Stomach (tissue), 9 donors: ENCODE results near the gene NAA35. TPM values are rescaled to one million over a fixed set of nuclear protein-coding genes. Genes with fewer than 3 reads are reported as not detected.
"Not testable (repeated sequence)": the region's sequence is repeated elsewhere in the genome, so short reads cannot be mapped to it uniquely, and the experiment has no call there.

ENCODE experiments used
- DNase-seq, 2 donors: peaks; one replicate each; pipeline versions ENCODE4 v3.0.0 to v3.0.0-alpha.2; 2013 to 2019
- H3K27ac ChIP-seq, 5 donors: fragments of 200-600 bp in 4 of 5; sonication (generic) in 4 of 5; one replicate each; pipeline ENCODE4 v1.5.1; 2013 to 2019; ENCODE audit warnings: mild to moderate bottlenecking in 1 of 5, moderate library complexity in 1 of 5
- H3K27me3 ChIP-seq, 3 donors: fragments of 200-600 bp; sonication (generic); one replicate each; pipeline ENCODE4 v1.5.1; 2017 to 2019; ENCODE audit warnings: mixed run types in 1 of 3
- H3K36me3 ChIP-seq, 4 donors: fragments of 200-600 bp; sonication (generic); 1 replicate in 3 of 4; 2 replicates in 1 of 4; pipeline ENCODE4 v1.5.1; 2016 to 2019
- H3K4me1 ChIP-seq, 4 donors: fragments of 200-600 bp; sonication (generic); one replicate each; pipeline ENCODE4 v1.5.1; 2016 to 2019
- H3K4me3 ChIP-seq, 4 donors: fragments of 200-600 bp; sonication (generic) in 3 of 4; one replicate each; pipeline ENCODE4 v1.5.1; 2016 to 2019; ENCODE audit warnings: mild to moderate bottlenecking in 1 of 4
- H3K9me3 ChIP-seq, 4 donors: fragments of 200-600 bp; sonication (generic); one replicate each; pipeline ENCODE4 v1.5.1; 2016 to 2019
- CTCF ChIP-seq, 7 experiments: fragments of 450-650 bp in 4 of 7; fragments of 200-600 bp in 3 of 7; sonication (generic) in 3 of 7; IDR thresholded peaks; one replicate each; pipeline ENCODE4 v1.5.1; 2016 to 2019; ENCODE audit warnings: antibody characterized with exemption in 7 of 7, control low read depth in 2 of 7, mild to moderate bottlenecking in 1 of 7
- EP300 ChIP-seq: sonication (generic); formaldehyde crosslinking; IDR thresholded peaks from one replicate; pipeline ENCODE4 v1.6.1; 2017; ENCODE audit warnings: antibody characterized with exemption
- POLR2A ChIP-seq, 4 donors: fragments of 450-650 bp; IDR thresholded peaks; one replicate each; pipeline ENCODE4 v1.6.1; 2016; ENCODE audit warnings: antibody characterized with exemption in 4 of 4, control low read depth in 2 of 4, mild to moderate bottlenecking in 1 of 4, moderate library complexity in 1 of 4
- POLR2AphosphoS5 ChIP-seq, 3 donors: sonication (generic); formaldehyde crosslinking; IDR thresholded peaks; one replicate each; pipeline ENCODE4 v1.6.1; 2016; ENCODE audit warnings: antibody characterized with exemption in 3 of 3
- WGBS, 5 donors: extraction: QIAGEN DNeasy Blood & Tissue Kit in 3 of 5; methylation state at CpG; one replicate each; pipeline versions ENCODE4 v1.1.5 to v1.1.7; 2013 to 2018; 5-methylcytosine and 5-hydroxymethylcytosine counted together
- intact Hi-C: fragments of 100-400 bp; cut with DNase I; formaldehyde crosslinking; loops from one replicate; pipeline ENCODE4 v1.15.1; 2023; ENCODE audit warnings: low total_unique reads
- polyA plus RNA-seq, 3 donors: library from polyadenylated mRNA; stranded (reverse); fragments of 200-250 nt; gene quantifications; one replicate each; pipeline ENCODE4 v1.2.3, GENCODE V29; 2013
- total RNA-seq, 5 donors: library from RNA; depleted of rRNA; stranded (reverse); fragments of >200 nt; gene quantifications; one replicate each; pipeline versions ENCODE4 v1.1.0 to v1.2.3, GENCODE V29; 2014 to 2016
- donor health status: healthy with polysubstance abuse.
- donor health status: Bipolar disorder and iron deficiency.
- donor health status: healthy.

Gene NAA35
- total and polyA plus RNA-seq, 8 donors: 6.0 to 67.0 (median 10.4) TPM

- Histone ChIP-seq H3K36me3 (peaks cover 5 to 93% (median 80%) of the 10 kb centered on the region in 4 donors), H3K4me3 (no peak overlapping the region), H3K27ac (no peak overlapping the region), H3K27me3 (no peaks in the 10 kb centered on the region), H3K4me1 (no peaks in the 10 kb centered on the region), H3K9me3 (no peaks in the 10 kb centered on the region)
- TF ChIP-seq CTCF (IDR thresholded peaks at IDR 0.05) (no peak), POLR2A (IDR thresholded peaks at IDR 0.05) (no peak), POLR2AphosphoS5 (IDR thresholded peaks at IDR 0.05) (no peak), EP300 (no peak)
- intact Hi-C loops: no loop called here
- 58 to 88% (median 84%) methylated on average over 1 of the region's 1 CpG for WGBS, 5 donors
- DNase-seq: no peak
These were observed 32.3 kb downstream of the NAA35 start for GRCh38 chr9:85973238-85973637.

- H3K4me1 ChIP-seq, H3K27ac ChIP-seq, H3K4me3 ChIP-seq, H3K27me3 ChIP-seq, DNase-seq, H3K9me3 ChIP-seq, intact Hi-C loops: not testable (repeated sequence)
- WGBS, 5 donors: 85 to 93% (median 88%) methylated on average over 5 of the region's 5 CpGs
- peaks cover 7 to 93% (median 81%) of the 10 kb centered on the region in 4 donors for H3K36me3 ChIP-seq
These were observed 33.2 kb downstream of the NAA35 start for GRCh38 chr9:85974055-85974547.

GRCh38 chr9:85978496-85978895 lies 37.5 kb downstream of the NAA35 start:
- no peaks in the 10 kb centered on the region for H3K4me1 ChIP-seq
- no peak overlapping the region for H3K27ac ChIP-seq
- no peak overlapping the region for H3K4me3 ChIP-seq
- H3K36me3 ChIP-seq: peaks cover 18 to 95% (median 84%) of the 10 kb centered on the region in 4 donors
- no peak for TF ChIP-seq EP300
- no peak for TF ChIP-seq CTCF (IDR thresholded peaks at IDR 0.05)
- TF ChIP-seq POLR2AphosphoS5 (IDR thresholded peaks at IDR 0.05): no peak
- no peak for TF ChIP-seq POLR2A (IDR thresholded peaks at IDR 0.05)
- no peaks in the 10 kb centered on the region for H3K9me3 ChIP-seq
- WGBS, 5 donors: 79 to 84% (median 81%) methylated on average over 4 of the region's 4 CpGs
- no peaks in the 10 kb centered on the region for H3K27me3 ChIP-seq
- DNase-seq: peak in 1 of 2 donors; percentile 33
- intact Hi-C loops: no loop called here

DNA sequence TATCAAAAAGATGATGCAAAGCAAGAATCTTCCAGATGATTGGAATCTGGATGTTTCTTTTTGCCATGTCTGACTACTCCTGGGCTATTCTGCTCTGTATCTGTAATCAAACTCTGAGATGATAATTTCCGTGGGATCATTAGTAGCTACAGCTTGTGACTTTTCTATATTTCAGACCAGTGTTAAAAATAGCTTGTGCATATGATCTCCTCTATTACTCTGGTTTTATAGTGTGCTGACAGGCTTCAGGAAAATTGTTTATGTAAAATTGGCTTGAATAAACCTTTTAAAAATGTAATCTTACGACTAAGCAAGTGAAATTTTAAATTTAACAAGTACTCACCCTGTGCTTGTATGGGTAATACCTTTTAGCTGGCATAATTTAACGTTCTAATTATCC lies 40.4 kb downstream of the NAA35 start:
- TF ChIP-seq POLR2AphosphoS5 (IDR thresholded peaks at IDR 0.05): no peak
- TF ChIP-seq POLR2A (IDR thresholded peaks at IDR 0.05): no peak
- TF ChIP-seq CTCF (IDR thresholded peaks at IDR 0.05): no peak
- no peak for TF ChIP-seq EP300
- Histone ChIP-seq H3K9me3 (no peaks in the 10 kb centered on the region), H3K27me3 (no peaks in the 10 kb centered on the region), H3K27ac (no peak overlapping the region), H3K4me1 (no peaks in the 10 kb centered on the region), H3K36me3 (peaks cover 14 to 90% (median 79%) of the 10 kb centered on the region in 4 donors), H3K4me3 (no peak overlapping the region)
- DNase-seq: no peak
- intact Hi-C loops: no loop called here
- 81 to 87% (median 81%) methylated on average over 3 of the region's 3 CpGs for WGBS, 5 donors

DNA sequence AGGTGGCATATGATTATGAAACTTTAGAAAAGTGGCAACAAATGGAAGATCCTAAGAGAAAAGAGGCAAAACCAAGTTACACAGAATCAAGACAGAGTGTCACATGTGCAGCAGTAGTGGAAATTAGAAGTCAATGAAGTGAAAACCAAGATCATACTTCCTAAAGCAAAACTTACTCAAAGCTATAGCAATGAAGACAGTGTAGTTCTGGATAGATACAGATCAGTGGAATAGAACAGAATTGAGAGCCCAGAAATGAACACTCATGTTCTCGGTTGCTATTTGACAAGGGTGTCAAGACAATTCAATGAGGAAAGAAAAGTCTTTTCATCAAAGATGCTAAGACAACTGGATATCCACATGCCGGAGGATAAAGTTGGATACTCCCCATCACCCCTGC lies 43.5 kb downstream of the NAA35 start:
- no peak for DNase-seq
- Histone ChIP-seq H3K4me3 (no peak overlapping the region), H3K9me3 (no peaks in the 10 kb centered on the region), H3K4me1 (no peaks in the 10 kb centered on the region), H3K27me3 (no peaks in the 10 kb centered on the region), H3K27ac (no peak overlapping the region), H3K36me3 (peaks cover 7 to 77% (median 61%) of the 10 kb centered on the region in 4 donors)
- TF ChIP-seq EP300: no peak
- no peak for TF ChIP-seq POLR2A (IDR thresholded peaks at IDR 0.05)
- TF ChIP-seq POLR2AphosphoS5 (IDR thresholded peaks at IDR 0.05): no peak
- TF ChIP-seq CTCF (IDR thresholded peaks at IDR 0.05): no peak
- intact Hi-C loops: no loop called here
- 94 to 100% (median 96%) methylated on average over 2 of the region's 2 CpGs for WGBS, 5 donors
